Activated T-cell treated with anti-CD3 and anti-CD28 coated beads, Interleukin-2, amount 50 U/mL, for 72 hours (primary cell): ENCODE measurements around the gene FAM161A. TPM values are rescaled to one million over a fixed set of nuclear protein-coding genes. Genes with fewer than 3 reads are reported as not detected.
"Not testable (repeated sequence)": the region's sequence is repeated elsewhere in the genome, so short reads cannot be mapped to it uniquely, and the experiment has no call there.

Experiments used
- ATAC-seq, 2 donors: fragments of 150-1000 bp; cut with Tn5 transposase; replicated peaks in 1 of 2; 2 replicates each; pipeline ENCODE4 v1.10.0; 2021; ENCODE audit warnings: moderate library complexity in 2 of 2, mild to moderate bottlenecking in 1 of 2
- DNase-seq, 2 donors: peaks; one replicate each; pipeline ENCODE4 v3.0.0; 2021 to 2022; ENCODE audit warnings: mixed read lengths in 1 of 2
- H3K27ac Mint-ChIP-seq: one replicate; pipeline ENCODE4 v1.8.0; 2022; ENCODE audit warnings: mild to moderate bottlenecking, moderate library complexity, mixed read lengths
- H3K27me3 Mint-ChIP-seq: one replicate; pipeline ENCODE4 v1.8.0; 2022; ENCODE audit warnings: low read depth, mixed read lengths
- H3K36me3 Mint-ChIP-seq, 2 donors: one replicate each; pipeline ENCODE4 v1.8.0; 2022; ENCODE audit warnings: mixed read lengths in 2 of 2, mild to moderate bottlenecking in 1 of 2; ENCODE audit not compliant: insufficient read depth in 2 of 2
- H3K4me1 Mint-ChIP-seq: one replicate; pipeline ENCODE4 v1.8.0; 2022; ENCODE audit warnings: low read depth, mixed read lengths
- H3K4me3 Mint-ChIP-seq, 2 donors: one replicate each; pipeline ENCODE4 v1.8.0; 2022; ENCODE audit warnings: mild to moderate bottlenecking in 2 of 2, mixed read lengths in 2 of 2, moderate library complexity in 2 of 2
- H3K9me3 Mint-ChIP-seq, 2 donors: one replicate each; pipeline ENCODE4 v1.8.0; 2022; ENCODE audit warnings: mixed read lengths in 2 of 2
- total RNA-seq, 2 donors: library from RNA; stranded (reverse); gene quantifications; one replicate each; pipeline ENCODE4 v1.2.3, GENCODE V29; 2022

The FAM161A gene
- total RNA-seq = 1 to 10 TPM; 6.9 to 9.1 TPM

GRCh38 chr2:61853847-61854563, at the start of gene FAM161A:
Gene FAM161A (minus strand): TSS chr2:61854060. CDS start chr2:61854041, 19 bp downstream.
- no peaks in the 10 kb centered on the region for H3K36me3 Mint-ChIP-seq
- peak; percentile 79 to 87 for ATAC-seq
- peaks cover 33% of the 10 kb centered on the region for H3K4me1 Mint-ChIP-seq

DNA sequence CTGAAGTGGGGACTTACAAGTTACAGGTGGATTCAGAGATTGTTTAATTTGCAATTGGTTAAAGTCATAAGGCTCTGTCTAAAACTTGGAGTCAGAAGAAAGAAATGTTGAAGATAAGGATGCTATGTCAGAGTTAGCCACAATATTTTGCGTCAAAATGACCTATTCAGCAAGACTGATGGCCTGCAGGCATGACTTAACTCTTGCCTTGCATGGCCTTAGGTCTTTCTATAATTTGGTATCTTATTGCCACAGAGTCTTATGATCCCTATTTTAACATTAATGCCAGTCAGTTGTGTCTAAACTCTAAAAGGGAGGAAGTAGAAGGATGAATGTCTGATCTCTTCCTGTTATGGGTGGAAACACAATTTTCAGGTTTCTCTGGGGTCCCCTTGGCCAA, 46.4 kb upstream of the FAM161A start:
- Mint-ChIP-seq H3K36me3 (no peaks in the 10 kb centered on the region), H3K27ac (no peak overlapping the region), H3K9me3 (no peaks in the 10 kb centered on the region), H3K27me3 (no peaks in the 10 kb centered on the region), H3K4me1 (peaks cover 6% of the 10 kb centered on the region), H3K4me3 (no peak overlapping the region)
- ATAC-seq = no peak
- no peak for DNase-seq

More at GRCh38 chr2:61853847-61854563, at the start of gene FAM161A:
- H3K27me3 Mint-ChIP-seq = no peaks in the 10 kb centered on the region
- no peaks in the 10 kb centered on the region for H3K9me3 Mint-ChIP-seq
- H3K4me3 Mint-ChIP-seq = peak within 1 kb of the TSS; percentile 94 to 99
- H3K27ac Mint-ChIP-seq = peak within 1 kb of the TSS; percentile 70
- peak; percentile 85 to 88 for DNase-seq

GRCh38 chr2:61898810-61899209, 45.0 kb upstream of the FAM161A start:
- Mint-ChIP-seq H3K27me3 (no peaks in the 10 kb centered on the region), H3K27ac (no peak overlapping the region), H3K36me3 (no peaks in the 10 kb centered on the region), H3K4me3 (no peak overlapping the region), H3K4me1 (no peaks in the 10 kb centered on the region), H3K9me3 (no peaks in the 10 kb centered on the region)
- ATAC-seq (no peak), DNase-seq (no peak)

DNA sequence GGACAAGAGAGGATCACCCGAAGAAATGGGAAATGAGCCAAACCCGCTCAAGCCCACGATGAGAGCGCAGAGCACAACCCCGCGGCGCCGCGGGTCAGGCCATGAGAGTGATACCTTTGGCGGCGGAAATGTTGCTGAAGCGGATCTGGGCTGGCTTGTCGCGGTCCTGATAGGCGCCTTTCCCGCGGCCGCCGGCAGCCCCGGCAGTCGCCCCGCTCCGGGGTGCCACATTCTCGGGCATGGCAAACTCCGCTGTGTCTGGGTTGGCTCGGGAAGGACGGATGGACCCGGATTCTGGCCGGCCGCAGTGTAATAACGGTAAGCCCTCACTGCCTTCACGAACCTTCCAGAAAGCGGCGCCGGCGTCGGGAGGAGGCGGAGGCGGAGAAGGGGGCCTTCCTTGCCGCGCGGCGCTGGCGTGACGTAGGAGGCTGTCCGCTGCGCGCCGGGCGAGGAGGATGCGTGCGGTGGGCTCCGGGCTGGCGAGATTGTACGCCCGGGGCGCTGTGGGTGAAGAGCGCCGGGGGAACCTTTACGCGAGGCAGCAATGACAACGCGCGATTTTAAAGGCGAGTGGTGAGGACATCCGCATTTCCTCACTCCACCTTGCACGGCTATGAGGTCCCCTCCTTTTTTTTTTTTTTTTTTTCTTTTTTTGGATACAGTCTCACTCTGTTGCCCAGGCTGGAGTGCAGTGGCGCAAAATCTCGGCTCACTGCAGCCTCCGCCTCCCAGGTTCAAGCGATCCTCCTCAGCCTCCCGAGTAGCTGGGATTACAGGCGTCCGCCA, 34.6 kb upstream of the FAM161A start, which contains the start of gene CCT4:
CCT4 (minus strand) TSS at position 390 of the 789 bp plus-strand sequence; CDS start at position 241, 149 bp downstream.
- H3K27ac Mint-ChIP-seq = peak within 1 kb of the TSS; percentile 100
- H3K4me3 Mint-ChIP-seq = peak within 1 kb of the TSS; percentile 97 to 100
- H3K27me3 Mint-ChIP-seq = no peaks in the 10 kb centered on the region
- peaks cover 10 to 15% of the 10 kb centered on the region in 2 donors for H3K36me3 Mint-ChIP-seq
- peak; percentile 83 to 90 for ATAC-seq
- DNase-seq = peak; percentile 89 to 93
- H3K9me3 Mint-ChIP-seq = no peaks in the 10 kb centered on the region
- H3K4me1 Mint-ChIP-seq = peaks cover 32% of the 10 kb centered on the region

GRCh38 chr2:61887717-61888266, 33.9 kb upstream of the FAM161A start:
- Mint-ChIP-seq H3K9me3 (no peaks in the 10 kb centered on the region), H3K27ac (peak overlapping the region; percentile 100), H3K36me3 (peaks cover 10 to 20% of the 10 kb centered on the region in 2 donors), H3K4me1 (peaks cover 32% of the 10 kb centered on the region), H3K4me3 (peak overlapping the region; percentile 97 to 100), H3K27me3 (no peaks in the 10 kb centered on the region)
- peak; percentile 2 for ATAC-seq
- peak in 1 of 2 donors; percentile 27 for DNase-seq

GRCh38 chr2:61885896-61886603, 32.2 kb upstream of the FAM161A start:
- no peak for ATAC-seq
- Mint-ChIP-seq H3K4me1 (peaks cover 32% of the 10 kb centered on the region), H3K9me3 (no peaks in the 10 kb centered on the region), H3K36me3 (peaks cover 11 to 27% of the 10 kb centered on the region in 2 donors), H3K27ac (peak overlapping the region; percentile 100), H3K27me3 (no peaks in the 10 kb centered on the region), H3K4me3 (peak overlapping the region; percentile 97 to 100)
- DNase-seq = no peak

- DNase-seq = no peak
- H3K27ac Mint-ChIP-seq = peak overlapping the region; percentile 84
- H3K4me1 Mint-ChIP-seq = peaks cover 23% of the 10 kb centered on the region
- no peak overlapping the region for H3K4me3 Mint-ChIP-seq
- H3K36me3 Mint-ChIP-seq = peaks cover 8 to 36% of the 10 kb centered on the region in 2 donors
- no peak for ATAC-seq
- no peaks in the 10 kb centered on the region for H3K27me3 Mint-ChIP-seq
- H3K9me3 Mint-ChIP-seq = no peaks in the 10 kb centered on the region
Measured at GRCh38 chr2:61882850-61883249, 29.0 kb upstream of the FAM161A start.

GRCh38 chr2:61879351-61879750, 25.5 kb upstream of the FAM161A start:
- H3K4me3 Mint-ChIP-seq, H3K9me3 Mint-ChIP-seq, H3K27me3 Mint-ChIP-seq, H3K4me1 Mint-ChIP-seq, ATAC-seq, DNase-seq: not testable (repeated sequence)
- H3K36me3 Mint-ChIP-seq = peaks cover 3 to 29% of the 10 kb centered on the region in 2 donors
- peak overlapping the region; percentile 50 for H3K27ac Mint-ChIP-seq

GRCh38 chr2:61878761-61879160, 24.9 kb upstream of the FAM161A start:
- DNase-seq = no peak
- H3K4me3 Mint-ChIP-seq = no peak overlapping the region
- no peaks in the 10 kb centered on the region for H3K4me1 Mint-ChIP-seq
- H3K27me3 Mint-ChIP-seq = no peaks in the 10 kb centered on the region
- no peaks in the 10 kb centered on the region for H3K9me3 Mint-ChIP-seq
- ATAC-seq = no peak
- no peak overlapping the region for H3K27ac Mint-ChIP-seq
- H3K36me3 Mint-ChIP-seq = peaks cover 3 to 34% of the 10 kb centered on the region in 2 donors

DNA sequence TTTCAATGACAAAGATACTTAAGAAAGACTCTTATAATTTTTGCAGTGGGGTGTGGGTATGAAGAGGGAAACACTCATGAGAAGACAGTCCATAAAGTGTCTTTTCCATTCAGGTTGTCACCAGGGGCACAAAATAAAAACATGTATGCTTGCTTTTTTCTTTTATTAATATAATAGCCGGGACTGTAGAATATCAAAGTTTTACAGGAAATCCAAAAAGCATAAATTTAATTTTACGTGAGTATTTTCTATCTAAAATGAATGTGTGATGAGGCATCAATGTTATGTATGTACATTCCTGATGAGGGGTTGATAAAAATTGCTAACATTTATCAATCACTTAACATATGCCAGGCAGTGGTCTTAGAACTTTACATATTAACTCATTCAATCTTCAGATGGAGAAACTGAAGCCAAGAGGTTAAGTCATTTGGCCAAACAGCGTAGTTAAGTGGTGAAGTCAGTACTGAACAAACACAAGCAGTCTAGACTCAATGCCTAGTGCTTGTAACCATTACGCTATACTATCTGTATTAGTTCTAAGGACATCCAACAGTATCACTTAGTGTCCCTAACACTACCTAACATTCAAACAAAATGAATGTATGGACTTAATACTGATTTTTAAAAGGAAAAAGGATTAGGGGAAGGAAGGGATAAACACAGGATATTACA, 23.8 kb upstream of the FAM161A start:
- Mint-ChIP-seq H3K36me3 (peaks cover 2 to 36% of the 10 kb centered on the region in 2 donors), H3K4me1 (no peaks in the 10 kb centered on the region), H3K4me3 (no peak overlapping the region), H3K9me3 (no peaks in the 10 kb centered on the region), H3K27ac (peak overlapping the region; percentile 61), H3K27me3 (no peaks in the 10 kb centered on the region)
- no peak for DNase-seq
- no peak for ATAC-seq

DNA sequence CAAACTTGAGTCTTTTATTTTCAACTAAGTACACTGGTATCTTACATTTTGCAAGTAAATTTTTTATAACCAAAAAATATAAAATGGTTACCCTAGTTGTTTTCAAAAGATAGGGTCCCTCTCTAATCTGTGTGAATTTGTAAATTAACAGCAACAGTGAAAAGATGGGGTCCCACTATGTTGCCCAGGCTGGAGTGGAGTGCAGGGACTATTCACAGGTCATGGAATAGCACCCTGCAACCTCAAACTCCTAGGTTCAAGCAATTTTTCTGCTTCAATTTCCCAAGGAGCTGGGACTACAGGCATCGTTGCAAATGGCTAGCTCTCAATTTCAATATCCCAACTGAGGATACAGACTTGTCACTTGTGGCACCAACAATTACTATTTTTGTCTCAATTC, 22.5 kb upstream of the FAM161A start:
- Mint-ChIP-seq H3K9me3 (no peaks in the 10 kb centered on the region), H3K36me3 (peaks cover 4 to 37% of the 10 kb centered on the region in 2 donors), H3K4me1 (no peaks in the 10 kb centered on the region), H3K27me3 (no peaks in the 10 kb centered on the region), H3K4me3 (no peak overlapping the region), H3K27ac (no peak overlapping the region)
- no peak for ATAC-seq
- no peak for DNase-seq

- not testable (repeated sequence) for H3K27ac Mint-ChIP-seq, H3K4me1 Mint-ChIP-seq, H3K4me3 Mint-ChIP-seq, H3K9me3 Mint-ChIP-seq, ATAC-seq, DNase-seq, H3K27me3 Mint-ChIP-seq
- peaks cover 18 to 47% of the 10 kb centered on the region in 2 donors for H3K36me3 Mint-ChIP-seq
Measured at GRCh38 chr2:61866482-61867089, 12.7 kb upstream of the FAM161A start.
